B cell (primary cell): ENCODE data around the gene LRRIQ4. TPM values are rescaled to one million over a fixed set of nuclear protein-coding genes. Genes with fewer than 3 reads are reported as not detected.

Experiments used
- ATAC-seq: fragments of 200-7000 bp; cut with Tn5 transposase; one replicate; pipeline ENCODE4 v1.10.0; 2021; ENCODE audit warnings: low read depth, mild to moderate bottlenecking, moderate number of reproducible peaks, moderate library complexity
- CTCF ChIA-PET: fragments of 350-600 bp; sonication (Branson Sonifier 250); formaldehyde crosslinking; loops from one replicate; lab custom pipeline; 2021; ENCODE audit warnings: antibody characterized with exemption, inconsistent platforms; lab: Charles Lee
- POLR2A ChIA-PET: fragments of 350-600 bp; sonication (Branson Sonifier 250); formaldehyde crosslinking; loops from one replicate; lab custom pipeline; 2021; ENCODE audit warnings: antibody characterized with exemption; lab: Charles Lee
- DNase-seq: peaks from one replicate; pipeline ENCODE4 v3.0.0; 2013
- H2AFZ ChIP-seq: 2 replicates; pipeline ENCODE4 v1.6.1; 2012; ENCODE audit warnings: mild to moderate bottlenecking, low read depth, low read length; ENCODE audit not compliant: insufficient read depth, poor library complexity, severe bottlenecking
- H3K27ac ChIP-seq, 2 donors: 1 replicate in 1 of 2; 2 replicates in 1 of 2; pipeline ENCODE4 v1.5.1; 2012 to 2013; ENCODE audit warnings: low read length in 2 of 2, mild to moderate bottlenecking in 2 of 2, moderate library complexity in 1 of 2
- H3K27me3 ChIP-seq, 4 experiments: fragments of 200-600 bp in 1 of 4; sonication (generic) in 1 of 4; replicated peaks in 1 of 4; 1 replicate in 2 of 4; 2 replicates in 2 of 4; pipeline versions ENCODE4 v1.6.1 to v1.7.0; 2013 to 2016; ENCODE audit warnings: low read length in 3 of 4, mild to moderate bottlenecking in 2 of 4, mixed read lengths in 1 of 4, moderate library complexity in 1 of 4; ENCODE audit not compliant: insufficient read depth in 4 of 4, control insufficient read depth in 3 of 4; ENCODE audit errors: control extremely low read depth in 1 of 4
- H3K36me3 ChIP-seq, 2 experiments: replicated peaks in 1 of 2; 1 replicate in 1 of 2; 2 replicates in 1 of 2; pipeline versions ENCODE4 v1.6.1 to v1.7.1; 2013; ENCODE audit warnings: low read length in 1 of 2; ENCODE audit not compliant: insufficient read depth in 2 of 2, control insufficient read depth in 1 of 2; ENCODE audit errors: control extremely low read depth in 1 of 2, extremely low read depth in 1 of 2
- H3K4me1 ChIP-seq, 2 donors: fragments of 200-600 bp in 1 of 2; sonication (generic) in 1 of 2; 1 replicate in 1 of 2; 2 replicates in 1 of 2; pipeline versions ENCODE4 v1.5.1 to v1.6.1; 2013 to 2017; ENCODE audit warnings: low read length in 2 of 2; ENCODE audit not compliant: control insufficient read depth in 2 of 2, insufficient read depth in 2 of 2
- H3K4me2 ChIP-seq: replicated peaks from 2 replicates; pipeline ENCODE3; 2012; ENCODE audit warnings: mild to moderate bottlenecking, low read depth, low read length; ENCODE audit not compliant: poor library complexity, severe bottlenecking
- H3K4me3 ChIP-seq, 5 experiments: fragments of 200-600 bp in 1 of 5; sonication (generic) in 1 of 5; 1 replicate in 3 of 5; 2 replicates in 2 of 5; pipeline versions ENCODE4 v1.5.1 to v1.7.0; 2011 to 2016; ENCODE audit warnings: low read length in 4 of 5, mild to moderate bottlenecking in 4 of 5, low read depth in 2 of 5, control low read depth in 1 of 5, moderate library complexity in 1 of 5; ENCODE audit not compliant: insufficient read depth in 1 of 5; ENCODE audit errors: control extremely low read depth in 1 of 5, extremely low read depth in 1 of 5
- H3K79me2 ChIP-seq: fragments of 200-600 bp; sonication (generic); one replicate; pipeline ENCODE4 v1.6.0; 2016; ENCODE audit warnings: low read length; ENCODE audit not compliant: control insufficient read depth, insufficient read depth
- H3K9ac ChIP-seq: fragments of 200-600 bp; sonication (generic); 2 replicates; pipeline ENCODE4 v1.6.1; 2017; ENCODE audit warnings: mild to moderate bottlenecking, low read length, moderate library complexity
- H3K9me3 ChIP-seq, 3 donors: one replicate each; pipeline versions ENCODE4 v1.6.1 to v1.7.1; 2013; ENCODE audit warnings: low read length in 2 of 3; ENCODE audit not compliant: control insufficient read depth in 2 of 3, insufficient read depth in 1 of 3; ENCODE audit errors: control extremely low read depth in 1 of 3
- H4K20me1 ChIP-seq: 2 replicates; pipeline ENCODE4 v1.6.0; 2012; ENCODE audit warnings: mild to moderate bottlenecking, low read length; ENCODE audit not compliant: insufficient read depth, control insufficient read depth, poor library complexity, severe bottlenecking
- H3K27ac Mint-ChIP-seq: one replicate; pipeline ENCODE4 v1.8.0; 2021; ENCODE audit warnings: mixed read lengths
- H3K27me3 Mint-ChIP-seq: one replicate; pipeline ENCODE4 v1.8.0; 2021; ENCODE audit warnings: mixed read lengths
- H3K4me1 Mint-ChIP-seq: one replicate; pipeline ENCODE4 v1.8.0; 2021; ENCODE audit warnings: mixed read lengths
- H3K4me3 Mint-ChIP-seq: one replicate; pipeline ENCODE4 v1.8.0; 2021; ENCODE audit warnings: mixed read lengths
- H3K9me3 Mint-ChIP-seq: one replicate; pipeline ENCODE4 v1.8.0; 2022; ENCODE audit warnings: mixed read lengths; ENCODE audit not compliant: insufficient read depth
- EZH2 ChIP-seq: IDR thresholded peaks from 2 replicates; pipeline ENCODE4 v1.6.1; 2012; ENCODE audit warnings: borderline replicate concordance, low read depth, mild to moderate bottlenecking, moderate library complexity, low read length; ENCODE audit not compliant: insufficient read depth, poor library complexity, severe bottlenecking
- WGBS: methylation state at CpG from one replicate; pipeline ENCODE4 v1.1.5; 2013; ENCODE audit warnings: missing lambda C conversion rate; ENCODE audit not compliant: insufficient coverage; 5-methylcytosine and 5-hydroxymethylcytosine counted together
- intact Hi-C: fragments of 100-400 bp; cut with micrococcal nuclease; formaldehyde crosslinking; loops from one replicate; pipeline ENCODE4 v1.10.0; 2022
- polyA plus RNA-seq: library from polyadenylated mRNA; depleted of rRNA; stranded (reverse); fragments of >200 nt; gene quantifications from 2 replicates; pipeline ENCODE4 v1.2.3, GENCODE V29; 2012
- total RNA-seq, 2 donors: library from RNA; stranded (reverse); fragments of 120-200 nt in 1 of 2; gene quantifications; 1 replicate in 1 of 2; 2 replicates in 1 of 2; pipeline versions ENCODE4 v1.2.3 to v1.2.4, GENCODE V29; 2013 to 2022
- TF ChIP-seq, protein P1 (sequence below): fragments of 200-600 bp; IDR thresholded peaks from one replicate; pipeline ENCODE4 v1.8.0; 2022; ENCODE audit warnings: antibody characterized with exemption, mild to moderate bottlenecking

LRRIQ4 gene
- total and polyA plus RNA-seq, 2 donors (not counting 1 experiment from before 2014, with no cell fraction given), result 0.04 to 0.71 TPM

DNA sequence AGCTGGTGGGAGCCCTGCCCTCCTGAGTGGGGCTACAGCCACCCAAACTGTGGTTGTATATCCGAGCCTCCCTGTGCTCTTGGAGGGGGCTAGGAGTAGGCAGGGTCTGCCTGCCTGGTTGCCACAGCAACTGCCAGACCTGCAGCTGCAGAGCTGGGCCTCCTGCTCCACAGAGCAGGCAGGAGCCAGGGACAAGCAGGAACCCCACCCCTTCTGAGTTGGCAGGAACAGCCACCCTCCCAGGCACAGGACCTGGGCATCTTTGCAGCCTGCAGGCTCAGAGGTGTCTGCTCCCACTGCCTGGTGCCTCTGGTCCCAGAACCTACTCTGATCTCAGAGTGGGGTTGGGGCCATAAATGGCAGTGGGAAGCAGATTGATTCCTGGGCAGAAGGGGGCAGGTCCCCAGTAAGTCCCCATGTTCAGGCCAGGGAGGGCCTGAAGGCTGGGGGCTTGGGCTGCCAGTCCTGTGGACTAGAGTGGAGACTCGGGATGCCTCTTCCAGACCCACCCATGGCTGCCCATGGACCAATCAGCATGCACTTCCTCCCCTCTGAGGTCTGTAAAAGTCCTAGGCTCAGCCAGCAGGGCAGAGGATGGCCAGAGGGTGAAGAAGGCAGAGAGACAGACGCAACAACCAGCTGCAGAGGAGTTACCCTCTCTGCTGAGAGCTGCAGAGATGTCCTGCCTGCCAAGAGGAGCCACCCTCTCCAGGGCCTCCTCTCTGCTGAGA is 67.3 kb downstream of the LRRIQ4 start:
- 100% methylated on average over 2 of the region's 3 CpGs for WGBS
- ATAC-seq, result no peak
- H2AFZ ChIP-seq, result no peak overlapping the region
- no peaks in the 10 kb centered on the region for H3K9me3 Mint-ChIP-seq
- H3K4me3 ChIP-seq, result no peak overlapping the region
- no peaks in the 10 kb centered on the region for H3K36me3 ChIP-seq
- H3K4me1 Mint-ChIP-seq, result peaks cover 11% of the 10 kb centered on the region
- no peak for DNase-seq
- no peak overlapping the region for H3K9ac ChIP-seq
- H3K4me2 ChIP-seq, result no peak overlapping the region
- H3K4me1 ChIP-seq, result peaks cover 3 to 4% of the 10 kb centered on the region in 2 donors
- H3K27ac ChIP-seq, result no peak overlapping the region
- intact Hi-C loops, result no loop called here
- no peaks in the 10 kb centered on the region for H3K27me3 ChIP-seq
- no peak overlapping the region for H3K4me3 Mint-ChIP-seq
- H3K9me3 ChIP-seq, result no peaks in the 10 kb centered on the region
- no peak for TF ChIP-seq EZH2
- TF ChIP-seq, protein P1, sequence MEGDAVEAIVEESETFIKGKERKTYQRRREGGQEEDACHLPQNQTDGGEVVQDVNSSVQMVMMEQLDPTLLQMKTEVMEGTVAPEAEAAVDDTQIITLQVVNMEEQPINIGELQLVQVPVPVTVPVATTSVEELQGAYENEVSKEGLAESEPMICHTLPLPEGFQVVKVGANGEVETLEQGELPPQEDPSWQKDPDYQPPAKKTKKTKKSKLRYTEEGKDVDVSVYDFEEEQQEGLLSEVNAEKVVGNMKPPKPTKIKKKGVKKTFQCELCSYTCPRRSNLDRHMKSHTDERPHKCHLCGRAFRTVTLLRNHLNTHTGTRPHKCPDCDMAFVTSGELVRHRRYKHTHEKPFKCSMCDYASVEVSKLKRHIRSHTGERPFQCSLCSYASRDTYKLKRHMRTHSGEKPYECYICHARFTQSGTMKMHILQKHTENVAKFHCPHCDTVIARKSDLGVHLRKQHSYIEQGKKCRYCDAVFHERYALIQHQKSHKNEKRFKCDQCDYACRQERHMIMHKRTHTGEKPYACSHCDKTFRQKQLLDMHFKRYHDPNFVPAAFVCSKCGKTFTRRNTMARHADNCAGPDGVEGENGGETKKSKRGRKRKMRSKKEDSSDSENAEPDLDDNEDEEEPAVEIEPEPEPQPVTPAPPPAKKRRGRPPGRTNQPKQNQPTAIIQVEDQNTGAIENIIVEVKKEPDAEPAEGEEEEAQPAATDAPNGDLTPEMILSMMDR, result no peak
- ChIA-PET POLR2A (no interaction called here), CTCF (no interaction called here)
- no peaks in the 10 kb centered on the region for H4K20me1 ChIP-seq
- H3K27ac Mint-ChIP-seq, result no peak overlapping the region
- H3K27me3 Mint-ChIP-seq, result no peaks in the 10 kb centered on the region
- H3K79me2 ChIP-seq, result no peaks in the 10 kb centered on the region

DNA sequence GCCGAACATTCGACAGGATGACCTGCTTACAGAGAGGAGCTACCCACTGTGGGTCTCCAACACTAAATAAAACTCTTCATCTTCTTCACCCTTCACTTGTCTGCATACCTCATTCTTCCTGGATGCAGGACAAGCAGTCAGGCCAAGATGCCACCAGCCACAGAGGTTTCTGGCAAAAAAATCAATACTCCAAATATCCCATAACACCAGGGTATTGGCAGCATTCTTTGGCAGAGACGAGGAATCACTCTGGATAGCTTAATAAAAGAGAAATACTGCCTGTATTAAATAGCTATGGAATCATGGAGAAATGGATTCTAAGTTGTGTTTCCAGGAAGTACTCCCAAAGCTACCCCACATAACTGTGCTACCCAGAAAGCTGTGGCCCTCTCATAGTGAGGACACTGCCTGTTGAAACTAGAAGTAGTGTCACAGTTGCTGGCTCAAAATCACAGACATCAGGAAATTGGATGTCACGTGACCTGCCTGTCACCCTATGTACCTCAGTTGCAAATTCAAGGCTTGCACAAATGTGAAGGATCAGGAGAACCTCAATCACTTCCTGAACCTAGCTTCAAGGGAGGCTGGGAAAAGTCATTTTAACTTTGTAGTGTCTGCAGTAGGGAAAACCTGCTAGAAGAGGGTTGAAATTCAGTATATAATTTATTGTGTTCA is 68.0 kb downstream of the LRRIQ4 start:
- Histone ChIP-seq H3K9ac (no peak overlapping the region), H2AFZ (no peak overlapping the region), H3K4me1 (peaks cover 3 to 6% of the 10 kb centered on the region in 2 donors), H3K27me3 (no peaks in the 10 kb centered on the region), H3K79me2 (no peaks in the 10 kb centered on the region), H3K36me3 (no peaks in the 10 kb centered on the region), H3K4me3 (no peak overlapping the region), H3K9me3 (no peaks in the 10 kb centered on the region), H3K27ac (no peak overlapping the region), H4K20me1 (no peaks in the 10 kb centered on the region), H3K4me2 (no peak overlapping the region)
- 92% methylated on average over 3 of the region's 4 CpGs for WGBS
- H3K27me3 Mint-ChIP-seq, result no peaks in the 10 kb centered on the region
- TF ChIP-seq EZH2, result no peak
- TF ChIP-seq, protein P1, result no peak
- no peak for DNase-seq
- no peak for ATAC-seq
- CTCF ChIA-PET, result no interaction called here
- H3K27ac Mint-ChIP-seq, result no peak overlapping the region
- intact Hi-C loops, result no loop called here
- H3K9me3 Mint-ChIP-seq, result no peaks in the 10 kb centered on the region
- POLR2A ChIA-PET, result no interaction called here
- peaks cover 13% of the 10 kb centered on the region for H3K4me1 Mint-ChIP-seq
- H3K4me3 Mint-ChIP-seq, result no peak overlapping the region
